ENCODE measurements around the gene ZNF282.

DNA sequence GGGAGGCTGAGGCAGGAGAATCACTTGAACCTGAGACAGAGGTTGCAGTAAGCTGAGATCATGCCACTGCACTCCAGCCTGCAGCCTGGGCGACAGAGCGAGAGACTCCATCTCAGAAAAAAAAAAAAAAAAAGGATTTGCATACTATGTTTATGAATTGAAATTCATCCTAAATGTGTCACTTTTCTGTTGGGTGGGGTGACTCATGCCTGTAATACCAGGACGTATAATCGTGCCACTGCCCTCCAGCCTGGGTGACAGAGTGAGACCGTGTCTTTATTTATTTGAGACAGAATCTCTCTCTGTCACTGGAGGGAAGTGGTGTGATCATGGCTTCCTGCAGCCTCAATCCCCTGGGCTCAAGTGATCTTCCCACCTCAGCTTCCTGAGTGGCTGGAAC lies 49.9 kb downstream of the ZNF282 start:
- TF ChIP-seq, protein P1, sequence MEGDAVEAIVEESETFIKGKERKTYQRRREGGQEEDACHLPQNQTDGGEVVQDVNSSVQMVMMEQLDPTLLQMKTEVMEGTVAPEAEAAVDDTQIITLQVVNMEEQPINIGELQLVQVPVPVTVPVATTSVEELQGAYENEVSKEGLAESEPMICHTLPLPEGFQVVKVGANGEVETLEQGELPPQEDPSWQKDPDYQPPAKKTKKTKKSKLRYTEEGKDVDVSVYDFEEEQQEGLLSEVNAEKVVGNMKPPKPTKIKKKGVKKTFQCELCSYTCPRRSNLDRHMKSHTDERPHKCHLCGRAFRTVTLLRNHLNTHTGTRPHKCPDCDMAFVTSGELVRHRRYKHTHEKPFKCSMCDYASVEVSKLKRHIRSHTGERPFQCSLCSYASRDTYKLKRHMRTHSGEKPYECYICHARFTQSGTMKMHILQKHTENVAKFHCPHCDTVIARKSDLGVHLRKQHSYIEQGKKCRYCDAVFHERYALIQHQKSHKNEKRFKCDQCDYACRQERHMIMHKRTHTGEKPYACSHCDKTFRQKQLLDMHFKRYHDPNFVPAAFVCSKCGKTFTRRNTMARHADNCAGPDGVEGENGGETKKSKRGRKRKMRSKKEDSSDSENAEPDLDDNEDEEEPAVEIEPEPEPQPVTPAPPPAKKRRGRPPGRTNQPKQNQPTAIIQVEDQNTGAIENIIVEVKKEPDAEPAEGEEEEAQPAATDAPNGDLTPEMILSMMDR (conservative IDR thresholded peaks at IDR 0.05; ENCODE audit: low read depth, low read length) = no peak
- no peak for TF ChIP-seq EZH2 (IDR thresholded peaks at IDR 0.05; ENCODE audit: low read length, unreplicated experiment)
- TF ChIP-seq EZH2phosphoT487 (IDR thresholded peaks at IDR 0.05; ENCODE audit: borderline replicate concordance, low read length) = no peak
